AG04449 (cell line): Measurements from ENCODE around the gene PARD6A.

Source experiments
- CTCF ChIA-PET: fragments of 350-600 bp; formaldehyde crosslinking; extraction: SDS; loops from one replicate; lab custom pipeline; 2021; ENCODE audit warnings: antibody characterized with exemption; lab: Yijun Ruan, JAX
- POLR2A ChIA-PET: fragments of 400-600, 350-600 bp; formaldehyde crosslinking; extraction: SDS; loops from one replicate; lab custom pipeline; 2020; ENCODE audit warnings: antibody characterized with exemption, inconsistent platforms; lab: Yijun Ruan, JAX
- DNase-seq: peaks from one replicate; pipeline ENCODE4 v3.0.0-alpha.2; 2010; ENCODE audit warnings: low read depth, low spot score
- H3K4me3 ChIP-seq: 2 replicates; pipeline ENCODE4 v1.5.1; 2011; ENCODE audit warnings: low read depth, mild to moderate bottlenecking, control low read depth, low read length
- TF ChIP-seq, protein P1 (sequence below): IDR thresholded peaks from one replicate; pipeline ENCODE4 v1.5.1; 2011; ENCODE audit warnings: mild to moderate bottlenecking, moderate library complexity, low read length, control low read depth, inconsistent platforms; ENCODE audit not compliant: insufficient read depth; ENCODE audit errors: missing control alignments

PARD6A gene

DNA sequence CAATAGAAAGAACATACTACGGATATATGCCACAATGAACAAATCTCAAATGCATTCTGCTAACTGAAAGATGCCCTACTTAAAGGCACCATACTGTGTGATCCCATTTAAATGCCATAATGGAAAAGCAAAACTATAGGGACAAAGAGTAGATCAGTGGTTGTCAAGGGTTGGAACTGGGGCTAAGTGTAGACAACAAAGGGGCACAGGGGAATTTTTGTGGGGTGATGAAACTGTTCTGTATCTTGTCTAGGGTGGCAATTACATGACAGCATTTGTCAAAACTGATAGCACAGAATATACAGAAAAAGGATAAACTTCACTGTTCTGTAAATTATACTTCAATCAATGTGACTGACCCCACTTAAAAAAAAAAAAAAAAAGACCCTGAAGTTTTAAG is 40.7 kb downstream of the PARD6A start:
- no peak for DNase-seq
- TF ChIP-seq, protein P1, sequence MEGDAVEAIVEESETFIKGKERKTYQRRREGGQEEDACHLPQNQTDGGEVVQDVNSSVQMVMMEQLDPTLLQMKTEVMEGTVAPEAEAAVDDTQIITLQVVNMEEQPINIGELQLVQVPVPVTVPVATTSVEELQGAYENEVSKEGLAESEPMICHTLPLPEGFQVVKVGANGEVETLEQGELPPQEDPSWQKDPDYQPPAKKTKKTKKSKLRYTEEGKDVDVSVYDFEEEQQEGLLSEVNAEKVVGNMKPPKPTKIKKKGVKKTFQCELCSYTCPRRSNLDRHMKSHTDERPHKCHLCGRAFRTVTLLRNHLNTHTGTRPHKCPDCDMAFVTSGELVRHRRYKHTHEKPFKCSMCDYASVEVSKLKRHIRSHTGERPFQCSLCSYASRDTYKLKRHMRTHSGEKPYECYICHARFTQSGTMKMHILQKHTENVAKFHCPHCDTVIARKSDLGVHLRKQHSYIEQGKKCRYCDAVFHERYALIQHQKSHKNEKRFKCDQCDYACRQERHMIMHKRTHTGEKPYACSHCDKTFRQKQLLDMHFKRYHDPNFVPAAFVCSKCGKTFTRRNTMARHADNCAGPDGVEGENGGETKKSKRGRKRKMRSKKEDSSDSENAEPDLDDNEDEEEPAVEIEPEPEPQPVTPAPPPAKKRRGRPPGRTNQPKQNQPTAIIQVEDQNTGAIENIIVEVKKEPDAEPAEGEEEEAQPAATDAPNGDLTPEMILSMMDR, result no peak
- ChIA-PET POLR2A (no interaction called here), CTCF (interaction anchor here (1.4 to 1.8 kb wide), 2 partner anchors 115 to 180 kb away, joined by 3 to 5 read pairs; no protein-coding TSS in a partner anchor)
- no peak overlapping the region for H3K4me3 ChIP-seq

DNA sequence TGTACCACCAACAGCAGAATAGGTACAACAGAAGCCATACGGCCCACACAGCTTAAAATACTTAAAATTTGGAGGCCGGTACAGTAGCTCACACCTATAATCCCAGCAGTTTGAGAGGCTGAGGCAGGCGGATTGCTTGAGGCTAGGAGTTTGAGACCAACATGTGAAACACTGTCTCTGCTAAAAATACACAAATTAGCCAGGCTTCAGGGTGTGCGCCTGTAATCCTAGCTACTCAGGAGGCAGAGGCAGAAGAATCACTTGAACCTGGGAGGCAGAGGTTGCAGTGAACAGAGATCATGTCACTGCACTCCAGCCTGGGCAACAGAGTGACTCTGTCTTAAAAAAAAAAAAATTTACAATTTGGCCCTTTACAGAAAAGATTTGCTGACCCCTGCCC is 41.4 kb downstream of the PARD6A start:
- DNase-seq, result no peak
- no peak overlapping the region for H3K4me3 ChIP-seq
- ChIA-PET CTCF (interaction anchor here (1.4 to 1.8 kb wide), 2 partner anchors 114 to 181 kb away, joined by 3 to 5 read pairs; no protein-coding TSS in a partner anchor), POLR2A (no interaction called here)
- TF ChIP-seq, protein P1, result no peak

DNA sequence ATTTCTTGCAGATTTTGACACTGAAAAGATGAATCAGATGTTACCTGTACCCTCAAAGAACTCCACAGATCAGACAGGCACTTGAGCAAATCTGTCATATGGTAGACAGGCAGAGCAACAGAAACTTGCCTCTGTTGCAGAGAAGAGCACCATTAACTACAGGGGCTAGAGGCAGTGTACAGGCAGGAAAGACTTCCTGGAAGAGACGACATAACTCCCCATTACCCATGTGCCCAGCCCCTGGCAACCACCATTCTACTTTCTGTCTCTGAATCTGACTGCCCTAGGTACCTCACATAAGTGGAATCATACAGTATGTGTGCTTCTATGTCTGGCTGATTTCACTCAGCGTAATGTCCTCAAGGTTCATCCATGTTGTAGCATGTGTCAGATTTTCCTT is 42.9 kb downstream of the PARD6A start:
- CTCF ChIA-PET, result interaction anchor here (0.9 to 1.0 kb wide), 2 partner anchors 8 to 180 kb away, joined by 3 to 4 read pairs; no protein-coding TSS in a partner anchor
- POLR2A ChIA-PET, result no interaction called here
- TF ChIP-seq, protein P1, result no peak

DNA sequence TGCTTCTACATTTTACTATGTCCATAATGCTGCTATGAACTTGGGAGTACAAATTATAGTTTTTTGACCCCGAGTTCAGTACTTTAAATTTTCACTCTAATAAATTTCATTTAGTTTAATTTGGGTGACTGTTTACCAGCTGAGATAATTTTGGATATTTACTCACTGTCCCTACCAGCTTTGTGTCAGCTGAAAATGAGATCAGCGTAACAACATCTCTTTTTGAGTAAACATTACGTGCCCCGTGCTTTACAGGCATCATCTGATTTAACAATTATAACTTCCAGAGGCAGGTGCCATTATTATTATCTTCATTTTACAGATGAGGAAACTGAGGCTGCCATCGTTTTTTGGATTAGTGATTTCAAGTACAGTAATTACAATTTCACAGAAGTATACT is 43.4 kb downstream of the PARD6A start:
- TF ChIP-seq, protein P1, result no peak

More for the DNA sequence above, 42.9 kb downstream of the PARD6A start:
- no peak for DNase-seq
- H3K4me3 ChIP-seq, result no peak overlapping the region

DNA sequence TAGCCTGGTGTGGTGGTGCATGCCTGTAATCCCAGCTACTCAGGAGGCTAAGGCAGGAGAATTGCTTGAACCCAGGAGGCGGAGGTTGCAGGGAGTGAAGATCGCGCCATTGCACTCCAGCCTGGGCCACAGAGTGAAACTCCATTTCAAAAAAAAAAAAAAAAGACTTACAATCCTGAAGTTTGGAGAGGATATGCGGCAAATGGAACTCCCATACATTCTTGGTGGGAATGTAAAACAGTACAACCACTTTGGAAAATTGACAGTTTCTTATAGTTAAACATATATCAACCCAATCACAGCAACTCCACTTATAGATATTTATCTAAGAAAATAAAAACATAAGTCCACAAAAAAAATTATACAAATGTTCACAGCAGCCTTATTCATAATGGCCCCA is 46.5 kb downstream of the PARD6A start:
- TF ChIP-seq, protein P1, result no peak
- ChIA-PET CTCF (no interaction called here), POLR2A (no interaction called here)
- no peak for DNase-seq
- H3K4me3 ChIP-seq, result no peak overlapping the region

More for the DNA sequence above, 43.4 kb downstream of the PARD6A start:
- no peak for DNase-seq
- POLR2A ChIA-PET, result no interaction called here
- no peak overlapping the region for H3K4me3 ChIP-seq
- CTCF ChIA-PET, result interaction anchor here (0.9 to 1.0 kb wide), 2 partner anchors 9 to 180 kb away, joined by 3 to 4 read pairs; no protein-coding TSS in a partner anchor

DNA sequence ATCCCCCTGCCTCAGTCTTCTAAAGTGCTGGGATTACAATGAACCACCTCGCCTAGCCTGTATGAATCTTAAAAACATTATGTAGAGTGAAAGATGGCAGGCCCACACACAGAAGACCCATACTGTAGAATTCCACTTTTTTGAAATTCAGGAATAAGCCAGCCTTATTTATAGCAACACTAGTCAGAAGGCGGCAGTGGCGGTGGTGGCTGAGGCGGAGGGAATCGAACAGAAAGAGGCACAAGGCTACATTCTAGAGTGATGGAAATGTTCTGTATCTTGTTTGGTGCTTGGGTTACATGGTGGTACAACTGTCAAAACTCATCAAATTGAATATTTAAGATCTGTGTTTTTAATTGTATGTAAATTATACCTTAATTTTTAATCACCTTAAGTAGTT is 47.0 kb downstream of the PARD6A start:
- CTCF ChIA-PET, result interaction anchor here (1.0 kb wide), 1 partner anchor 40 kb away, joined by 4 read pairs; no protein-coding TSS in a partner anchor
- TF ChIP-seq, protein P1, result no peak
- H3K4me3 ChIP-seq, result no peak overlapping the region
- POLR2A ChIA-PET, result no interaction called here
- DNase-seq, result no peak
